Breast epithelium (tissue), 3 donors: ENCODE results near the gene YOD1.

Experiments used
- POLR2A ChIP-seq: fragments of 450-650 bp; IDR thresholded peaks from one replicate; pipeline ENCODE4 v1.6.1; 2016; ENCODE audit warnings: antibody characterized with exemption, mild to moderate bottlenecking, moderate library complexity
- POLR2AphosphoS5 ChIP-seq, 3 donors: sonication (generic); formaldehyde crosslinking; IDR thresholded peaks; one replicate each; pipeline ENCODE4 v1.6.1; 2017; ENCODE audit warnings: antibody characterized with exemption in 3 of 3
- TF ChIP-seq, protein P1 (sequence below), 3 donors: fragments of 450-650 bp; IDR thresholded peaks; one replicate each; pipeline ENCODE4 v1.5.1; 2016 to 2017; ENCODE audit warnings: antibody characterized with exemption in 3 of 3, mild to moderate bottlenecking in 3 of 3, moderate library complexity in 3 of 3

DNA sequence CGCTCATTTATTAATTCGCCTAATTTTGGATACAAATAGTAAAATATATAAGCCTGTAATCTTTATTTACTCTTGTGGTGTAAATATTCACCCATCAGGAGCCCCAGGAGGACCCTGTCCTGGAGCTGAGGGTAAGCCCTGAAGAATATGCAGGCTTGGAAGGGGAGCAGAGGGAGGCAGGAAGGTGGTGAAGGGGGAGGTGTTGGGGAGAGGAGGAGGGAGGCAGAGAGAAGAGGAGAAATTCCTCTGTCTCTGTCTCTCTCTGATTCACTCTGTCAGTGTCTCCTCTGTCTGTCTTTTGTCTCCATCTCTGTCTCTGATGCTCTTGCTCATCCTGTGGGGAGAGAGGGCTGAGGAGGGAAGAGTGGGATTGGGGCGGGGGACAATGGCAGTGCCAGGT is 34.9 kb upstream of the YOD1 start:
- TF ChIP-seq, protein P1, sequence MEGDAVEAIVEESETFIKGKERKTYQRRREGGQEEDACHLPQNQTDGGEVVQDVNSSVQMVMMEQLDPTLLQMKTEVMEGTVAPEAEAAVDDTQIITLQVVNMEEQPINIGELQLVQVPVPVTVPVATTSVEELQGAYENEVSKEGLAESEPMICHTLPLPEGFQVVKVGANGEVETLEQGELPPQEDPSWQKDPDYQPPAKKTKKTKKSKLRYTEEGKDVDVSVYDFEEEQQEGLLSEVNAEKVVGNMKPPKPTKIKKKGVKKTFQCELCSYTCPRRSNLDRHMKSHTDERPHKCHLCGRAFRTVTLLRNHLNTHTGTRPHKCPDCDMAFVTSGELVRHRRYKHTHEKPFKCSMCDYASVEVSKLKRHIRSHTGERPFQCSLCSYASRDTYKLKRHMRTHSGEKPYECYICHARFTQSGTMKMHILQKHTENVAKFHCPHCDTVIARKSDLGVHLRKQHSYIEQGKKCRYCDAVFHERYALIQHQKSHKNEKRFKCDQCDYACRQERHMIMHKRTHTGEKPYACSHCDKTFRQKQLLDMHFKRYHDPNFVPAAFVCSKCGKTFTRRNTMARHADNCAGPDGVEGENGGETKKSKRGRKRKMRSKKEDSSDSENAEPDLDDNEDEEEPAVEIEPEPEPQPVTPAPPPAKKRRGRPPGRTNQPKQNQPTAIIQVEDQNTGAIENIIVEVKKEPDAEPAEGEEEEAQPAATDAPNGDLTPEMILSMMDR (IDR thresholded peaks at IDR 0.05): no peak
- TF ChIP-seq POLR2A (no peak), POLR2AphosphoS5 (IDR thresholded peaks at IDR 0.05) (no peak)
